ENCODE measurements around the gene CPA1.

- TF ChIP-seq JUN (CRISPR knock-in tag; IDR thresholded peaks at IDR 0.05) (no peak), CTCF (IDR thresholded peaks at IDR 0.05) (no peak), SMAD4 (CRISPR knock-in tag; IDR thresholded peaks at IDR 0.05) (no peak), ZNF671 (CRISPR knock-in tag; IDR thresholded peaks at IDR 0.05) (no peak), MAX (CRISPR knock-in tag; IDR thresholded peaks at IDR 0.05) (no peak), ATF2 (CRISPR knock-in tag; IDR thresholded peaks at IDR 0.05; ENCODE audit: borderline replicate concordance, low read depth) (no peak), USF2 (CRISPR knock-in tag; IDR thresholded peaks at IDR 0.05) (no peak), STAT6 (CRISPR knock-in tag; conservative IDR thresholded peaks at IDR 0.05; ENCODE audit: low read depth) (no peak), ATF6 (CRISPR knock-in tag; IDR thresholded peaks at IDR 0.05) (no peak), SP1 (CRISPR knock-in tag; conservative IDR thresholded peaks at IDR 0.05) (no peak), NR1H2 (CRISPR knock-in tag; IDR thresholded peaks at IDR 0.05) (no peak), GTF2I (CRISPR knock-in tag; conservative IDR thresholded peaks at IDR 0.05) (no peak), HMGXB4 (CRISPR knock-in tag; IDR thresholded peaks at IDR 0.05) (no peak), USF1 (CRISPR knock-in tag; IDR thresholded peaks at IDR 0.05) (no peak)
These were observed 20.8 kb downstream of the CPA1 start for GRCh38 chr7:130401101-130401500.

All from WTC11 (cell line).